Peyer's patch (tissue), 4 donors: ENCODE results near the gene HOXC6.

ENCODE experiments used
- CTCF ChIP-seq, 6 experiments: fragments of 450-650 bp in 4 of 6; fragments of 200-600 bp in 2 of 6; sonication (generic) in 1 of 6; IDR thresholded peaks; one replicate each; pipeline ENCODE4 v1.5.1; 2017 to 2019; ENCODE audit warnings: antibody characterized with exemption in 6 of 6, mild to moderate bottlenecking in 3 of 6, moderate library complexity in 1 of 6
- POLR2A ChIP-seq, 2 donors: fragments of 450-650 bp; IDR thresholded peaks; one replicate each; pipeline ENCODE4 v1.5.1; 2017; ENCODE audit warnings: antibody characterized with exemption in 2 of 2, mild to moderate bottlenecking in 2 of 2, moderate library complexity in 2 of 2

GRCh38 chr12:53980802-53981496 lies 47.3 kb upstream of the HOXC6 start:
- TF ChIP-seq CTCF (IDR thresholded peaks at IDR 0.05) (no peak), POLR2A (IDR thresholded peaks at IDR 0.05) (no peak)
